HCT116 (cell line): Measurements from ENCODE around the gene CLCN4.

ENCODE experiments used
- CTCF ChIP-seq, 3 experiments: fragments of 200-600 bp in 1 of 3; sonication (generic) in 1 of 3; IDR thresholded peaks in 2 of 3; conservative IDR thresholded peaks in 1 of 3; 2 replicates each; pipeline ENCODE4 v1.5.1; 2012 to 2017; ENCODE audit warnings: low read depth in 2 of 3, low read length in 2 of 3, antibody characterized with exemption in 1 of 3, borderline replicate concordance in 1 of 3, control low read depth in 1 of 3, mild to moderate bottlenecking in 1 of 3, mixed read lengths in 1 of 3, mixed run types in 1 of 3, moderate library complexity in 1 of 3; ENCODE audit not compliant: insufficient read depth in 1 of 3
- EZH2 ChIP-seq: fragments of 200-600 bp; sonication (generic); IDR thresholded peaks from 2 replicates; pipeline ENCODE4 v1.6.1; 2017; ENCODE audit warnings: antibody characterized with exemption, mixed run types
- MAX ChIP-seq: IDR thresholded peaks from 2 replicates; pipeline ENCODE4 v1.6.1; 2012
- POLR2A ChIP-seq: IDR thresholded peaks from 2 replicates; pipeline ENCODE4 v1.7.0; 2011; ENCODE audit warnings: borderline replicate concordance; ENCODE audit not compliant: insufficient read depth, insufficient read length; ENCODE audit errors: extremely low read depth
- POLR2AphosphoS5 ChIP-seq: IDR thresholded peaks from 2 replicates; pipeline ENCODE4 v1.6.1; 2011; ENCODE audit warnings: mild to moderate bottlenecking, low read depth, low read length, moderate library complexity
- YY1 ChIP-seq: IDR thresholded peaks from 2 replicates; pipeline ENCODE4 v1.6.1; 2011; ENCODE audit warnings: low read length, low read depth, moderate library complexity, mild to moderate bottlenecking; ENCODE audit not compliant: insufficient replicate concordance; ENCODE audit errors: extremely low read depth

- TF ChIP-seq POLR2AphosphoS5 (no peak), CTCF (IDR thresholded peaks at IDR 0.05 in 2 of 3, conservative IDR thresholded peaks at IDR 0.05 in 1 of 3; ENCODE audit: borderline replicate concordance in 1 of 3, insufficient read depth in 1 of 3, low read depth in 2 of 3, low read length in 2 of 3) (no peak), EZH2 (no peak), MAX (no peak), YY1 (no peak), POLR2A (no peak)
Observed at GRCh38 chrX:10164879-10165278, 8.1 kb downstream of the CLCN4 start.
